IPS-18c (cell line): ENCODE data around the gene LBR.

Experiments
- H3K4me3 ChIP-seq: 2 replicates; pipeline ENCODE4 v1.7.0; 2013; ENCODE audit warnings: low read depth, mild to moderate bottlenecking, low read length, moderate library complexity; ENCODE audit not compliant: insufficient read depth
- H3K9me3 ChIP-seq: one replicate; pipeline ENCODE4 v1.6.1; 2013; ENCODE audit warnings: mild to moderate bottlenecking, low read length, moderate library complexity; ENCODE audit not compliant: control insufficient read depth, insufficient read depth

LBR gene

GRCh38 chr1:225466848-225467192 lies 39.0 kb upstream of the LBR start:
- H3K9me3 ChIP-seq, result peaks cover 3% of the 10 kb centered on the region
- no peak overlapping the region for H3K4me3 ChIP-seq

- H3K4me3 ChIP-seq, result peak overlapping the region; percentile 1; the same call in 1 of the 2 replicates
- peaks cover 4% of the 10 kb centered on the region for H3K9me3 ChIP-seq
Measured at GRCh38 chr1:225465793-225466517, 38.1 kb upstream of the LBR start.

- H3K4me3 ChIP-seq, result peak overlapping the region; percentile 1
- peaks cover 5% of the 10 kb centered on the region for H3K9me3 ChIP-seq
Measured at GRCh38 chr1:225464851-225465792, 37.3 kb upstream of the LBR start.

GRCh38 chr1:225462714-225463574 lies 35.1 kb upstream of the LBR start:
- peaks cover 5% of the 10 kb centered on the region for H3K9me3 ChIP-seq
- H3K4me3 ChIP-seq, result no peak overlapping the region

GRCh38 chr1:225462429-225462713 lies 34.5 kb upstream of the LBR start:
- Histone ChIP-seq H3K4me3 (no peak overlapping the region), H3K9me3 (peaks cover 5% of the 10 kb centered on the region)

- Histone ChIP-seq H3K9me3 (peaks cover 5% of the 10 kb centered on the region), H3K4me3 (no peak overlapping the region)
Measured at GRCh38 chr1:225461533-225462428, 33.9 kb upstream of the LBR start.

GRCh38 chr1:225460737-225461532 lies 33.1 kb upstream of the LBR start:
- H3K9me3 ChIP-seq, result peaks cover 5% of the 10 kb centered on the region
- no peak overlapping the region for H3K4me3 ChIP-seq

- Histone ChIP-seq H3K9me3 (peaks cover 5% of the 10 kb centered on the region), H3K4me3 (no peak overlapping the region)
Measured at GRCh38 chr1:225460021-225460736, 32.3 kb upstream of the LBR start.

GRCh38 chr1:225458222-225458631 lies 30.4 kb upstream of the LBR start:
- Histone ChIP-seq H3K4me3 (no peak overlapping the region), H3K9me3 (peaks cover 2% of the 10 kb centered on the region)

- Histone ChIP-seq H3K9me3 (no peaks in the 10 kb centered on the region), H3K4me3 (no peak overlapping the region)
Measured at GRCh38 chr1:225454733-225455132, 26.9 kb upstream of the LBR start.

- H3K4me3 ChIP-seq, result no peak overlapping the region
- no peaks in the 10 kb centered on the region for H3K9me3 ChIP-seq
Measured at GRCh38 chr1:225453797-225454648, 26.2 kb upstream of the LBR start.

- Histone ChIP-seq H3K4me3 (no peak overlapping the region), H3K9me3 (no peaks in the 10 kb centered on the region)
Measured at GRCh38 chr1:225451840-225452515, 24.1 kb upstream of the LBR start.

- Histone ChIP-seq H3K9me3 (no peaks in the 10 kb centered on the region), H3K4me3 (no peak overlapping the region)
Measured at GRCh38 chr1:225451340-225451739, 23.5 kb upstream of the LBR start.

- H3K9me3 ChIP-seq, result no peaks in the 10 kb centered on the region
- no peak overlapping the region for H3K4me3 ChIP-seq
Measured at GRCh38 chr1:225450491-225451191, 22.8 kb upstream of the LBR start.
